Measurements from ENCODE around the gene SYP.

DNA sequence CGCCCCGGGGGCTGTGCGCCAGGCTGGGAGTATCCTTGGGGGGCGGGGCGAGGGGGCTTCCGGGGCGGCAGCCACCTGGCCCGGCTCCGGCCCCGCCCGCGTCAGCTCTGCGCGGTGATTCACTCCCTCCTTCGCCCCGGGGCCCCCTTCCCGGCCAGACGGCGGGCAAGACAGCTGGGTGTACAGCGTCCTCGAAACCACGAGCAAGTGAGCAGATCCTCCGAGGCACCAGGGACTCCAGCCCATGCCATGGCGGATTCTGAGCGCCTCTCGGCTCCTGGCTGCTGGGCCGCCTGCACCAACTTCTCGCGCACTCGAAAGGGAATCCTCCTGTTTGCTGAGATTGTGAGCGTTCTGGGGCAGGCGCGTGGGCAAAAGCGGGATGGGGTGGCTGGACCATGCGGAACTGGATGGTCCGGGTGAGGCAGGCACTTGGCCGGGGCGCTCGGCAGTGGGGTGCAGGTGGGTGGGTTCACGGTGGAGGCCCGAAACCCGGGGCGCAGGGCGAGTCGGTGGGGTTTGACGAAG lies 28.2 kb downstream of the SYP start, which contains the start of gene PLP2:
- TF ChIP-seq CTCF (IDR thresholded peaks at IDR 0.05) = no peak
- TF ChIP-seq POLR2AphosphoS5 (IDR thresholded peaks at IDR 0.05) = no peak

Data from prostate gland (tissue), 2 donors.